ENCODE data around the gene CYFIP2. TPM values are rescaled to one million over a fixed set of nuclear protein-coding genes. Genes with fewer than 3 reads are reported as not detected.

Gene CYFIP2
- total and polyA plus RNA-seq, 2 of the 8 experiments (the other 6 are each of a cell fraction or from before 2014, with no cell fraction given), result 45.1 to 80.6 TPM

- H3K14ac ChIP-seq (ENCODE audit: insufficient read length), result no peak overlapping the region
- 94% methylated on average over 4 of the region's 4 CpGs; no CpG with 5 or more reads in 1 of the 2 experiments for WGBS, 2 experiments (ENCODE audit: extremely low coverage in 1 of 2, insufficient coverage in 1 of 2, insufficient read length in 1 of 2, insufficient replicate concordance in 2 of 2, low coverage in 1 of 2, low lambda C conversion rate in 2 of 2, missing lambda C conversion rate in 1 of 2)
- CTCF ChIA-PET (ENCODE audit: partially characterized antibody), result interaction anchor here (0.5 to 15.5 kb wide), 6 partner anchors 17 to 1127 kb away, joined by 3 to 282 read pairs (median 8); partner anchors contain the start of gene LSM11
- no peak overlapping the region for H4K8ac ChIP-seq (ENCODE audit: extremely low read depth, insufficient read depth, low read length)
- TF ChIP-seq KDM1A (IDR thresholded peaks at IDR 0.05; ENCODE audit: borderline replicate concordance, low read length) (no peak), SP1 (IDR thresholded peaks at IDR 0.05; ENCODE audit: low read depth, low read length) (no peak), RFX5 (IDR thresholded peaks at IDR 0.05; ENCODE audit: borderline replicate concordance, low read depth, low read length) (no peak), POLR2A (IDR thresholded peaks at IDR 0.05; ENCODE audit: control extremely low read depth in 1 of 2, low read depth in 2 of 2, low read length in 2 of 2) (no peak), SIRT6 (IDR thresholded peaks at IDR 0.05; ENCODE audit: low read length) (no peak)
- H3K4me3 ChIP-seq (ENCODE audit: extremely low read depth in 1 of 4, insufficient read depth in 2 of 4, low read depth in 3 of 4, low read length in 4 of 4), result no peak overlapping the region
- no peaks in the 10 kb centered on the region for H3K27me3 ChIP-seq (replicated peaks in 1 of 4; ENCODE audit: control insufficient read depth in 3 of 4, extremely low read depth in 1 of 4, insufficient read depth in 3 of 4, low read length in 3 of 4)
- DNase-seq (ENCODE audit: low read depth in 1 of 2, low spot score in 2 of 2), result no peak
- no peak overlapping the region for H2AFZ ChIP-seq (ENCODE audit: low read length)
- H2AK5ac ChIP-seq (ENCODE audit: low read depth, low read length), result no peak overlapping the region
- no peak overlapping the region for H2BK15ac ChIP-seq (ENCODE audit: low read length)
- peaks cover 0 to 5% of the 10 kb centered on the region in 2 experiments for H4K20me1 ChIP-seq (replicated peaks in 1 of 2; ENCODE audit: control insufficient read depth in 1 of 2, insufficient read depth in 2 of 2, low read length in 2 of 2)
- no peak for FAIRE-seq
- H2BK120ac ChIP-seq (replicated peaks; ENCODE audit: low read depth, low read length), result no peak overlapping the region
- H3K23ac ChIP-seq (ENCODE audit: insufficient read length), result no peak overlapping the region
- no peaks in the 10 kb centered on the region for H3K4me1 ChIP-seq (replicated peaks in 1 of 4; ENCODE audit: control insufficient read depth in 3 of 4, insufficient read depth in 4 of 4, low read length in 3 of 4)
- no peak overlapping the region for H3K56ac ChIP-seq (replicated peaks; ENCODE audit: insufficient read length, low read depth, low read length)
- no peak overlapping the region for H3K27ac ChIP-seq (ENCODE audit: low read depth, low read length)
- H2BK12ac ChIP-seq (ENCODE audit: low read depth, low read length), result no peak overlapping the region
- no peaks in the 10 kb centered on the region for H3K79me2 ChIP-seq (ENCODE audit: control insufficient read depth in 1 of 2, insufficient read depth in 2 of 2, low read length in 2 of 2)
- no peak overlapping the region for H3K9ac ChIP-seq (replicated peaks in 1 of 4; ENCODE audit: extremely low read depth in 1 of 4, low read depth in 3 of 4, low read length in 3 of 4)
- no peak overlapping the region for H2BK20ac ChIP-seq (ENCODE audit: low read length)
- no peak overlapping the region for H3K18ac ChIP-seq (ENCODE audit: extremely low read depth, low read length)
- no peak overlapping the region for H4K91ac ChIP-seq (replicated peaks; ENCODE audit: insufficient read length, low read length)
- no peak overlapping the region for H4K5ac ChIP-seq (ENCODE audit: insufficient read length, low read depth, low read length)
- no peak overlapping the region for H2BK5ac ChIP-seq (ENCODE audit: low read depth, low read length)
- H3K36me3 ChIP-seq (ENCODE audit: control insufficient read depth in 2 of 4, insufficient read depth in 4 of 4, low read length in 3 of 4), result peaks cover 0 to 16% (median 13%) of the 10 kb centered on the region in 4 experiments; a peak in 6 of 8 replicates
- no peaks in the 10 kb centered on the region for H3K9me3 ChIP-seq (ENCODE audit: insufficient read depth in 2 of 2, low read depth in 1 of 2, low read length in 1 of 2)
- POLR2A ChIA-PET (ENCODE audit: partially characterized antibody), result no interaction called here
- H3K23me2 ChIP-seq (ENCODE audit: low read depth, low read length), result no peaks in the 10 kb centered on the region
- H3K4ac ChIP-seq (replicated peaks; ENCODE audit: insufficient read length, low read depth, low read length), result no peak overlapping the region
- H3K4me2 ChIP-seq (ENCODE audit: insufficient read depth in 1 of 2, low read depth in 2 of 2, low read length in 2 of 2), result no peak overlapping the region
- H3K79me1 ChIP-seq (ENCODE audit: low read depth, low read length), result no peaks in the 10 kb centered on the region; the same call in 1 of the 2 replicates
Measured at GRCh38 chr5:157358871-157359270, 92.9 kb downstream of the CYFIP2 start.

Measured in H1 (cell line).